Measurements from ENCODE around the gene HMGN3. TPM values are rescaled to one million over a fixed set of nuclear protein-coding genes. Genes with fewer than 3 reads are reported as not detected.

The HMGN3 gene
- total RNA-seq, 1 experiment from 2014 or later, result 113 TPM

DNA sequence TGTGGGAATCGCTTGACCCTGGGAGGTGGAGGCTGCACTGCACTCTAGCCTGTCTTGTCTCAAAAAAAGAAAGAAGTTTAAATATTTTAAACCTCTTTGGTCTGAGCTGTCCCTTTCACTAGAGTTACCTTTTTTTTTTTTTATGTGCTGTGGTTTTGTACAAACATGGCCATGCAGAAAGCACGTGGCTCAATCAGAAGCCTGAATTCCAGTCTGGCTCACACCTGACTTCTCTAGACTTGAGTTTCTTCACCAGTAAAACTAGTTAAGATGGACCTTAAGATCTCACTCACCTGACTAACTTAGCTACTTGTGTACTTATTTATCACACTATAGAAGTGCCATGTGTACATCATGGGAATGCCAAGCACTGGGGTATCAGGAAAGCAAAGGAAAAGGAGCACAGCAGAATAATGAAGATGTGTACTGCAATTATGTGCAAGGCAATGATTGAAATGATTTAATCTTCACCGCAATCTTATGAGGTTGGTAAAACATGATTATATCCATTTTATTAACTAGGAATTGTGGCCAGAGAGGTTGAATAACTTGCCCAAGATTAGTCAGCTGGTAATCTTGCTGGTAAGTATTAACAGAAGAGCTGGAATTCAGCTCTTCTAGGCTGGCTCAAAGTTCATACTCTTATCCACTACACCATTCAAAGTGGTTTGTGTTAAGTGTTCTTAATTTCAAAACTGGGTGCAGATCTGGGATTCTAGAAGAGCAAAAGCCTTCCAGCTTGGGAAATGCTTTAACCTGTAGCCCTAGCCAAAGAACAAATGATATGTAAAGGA is 10.7 kb downstream of the HMGN3 start:
- intact Hi-C loops (cut with micrococcal nuclease), result no loop called here
- DNase-seq (no peak), ATAC-seq (no peak)
- ChIA-PET CTCF (no interaction called here), POLR2A (ENCODE audit: unreplicated experiment) (no interaction called here)
- Histone ChIP-seq H3K79me2 (ENCODE audit: low read length) (peaks cover 68% of the 10 kb centered on the region), H3K4me2 (ENCODE audit: low read length) (no peak overlapping the region), H3K4me3 (ENCODE audit: low read length) (no peak overlapping the region), H3K9ac (ENCODE audit: low read length) (no peak overlapping the region), H4K20me1 (ENCODE audit: low read length) (peaks cover 3% of the 10 kb centered on the region; the same call in 1 of the 2 replicates), H3K9me2 (replicated peaks; ENCODE audit: low read length) (no peaks in the 10 kb centered on the region), H3K36me3 (ENCODE audit: low read depth, low read length) (no peaks in the 10 kb centered on the region), H3K4me1 (ENCODE audit: insufficient read depth, low read length) (no peaks in the 10 kb centered on the region), H3K9me3 (ENCODE audit: low read length) (no peaks in the 10 kb centered on the region), H2AFZ (ENCODE audit: low read length) (no peak overlapping the region), H3K27ac (ENCODE audit: low read length) (no peak overlapping the region), H3F3A (ENCODE audit: low read length, unreplicated experiment) (no peaks in the 10 kb centered on the region), H3K27me3 (ENCODE audit: low read length) (no peaks in the 10 kb centered on the region)
- BruUV-seq (replicated peaks), result no TSS peak
- TF ChIP-seq EZH2phosphoT487 (IDR thresholded peaks at IDR 0.05; ENCODE audit: borderline replicate concordance, low read length) (no peak), EZH2 (IDR thresholded peaks at IDR 0.05; ENCODE audit: low read length, unreplicated experiment) (no peak)
- TF ChIP-seq, protein P1, sequence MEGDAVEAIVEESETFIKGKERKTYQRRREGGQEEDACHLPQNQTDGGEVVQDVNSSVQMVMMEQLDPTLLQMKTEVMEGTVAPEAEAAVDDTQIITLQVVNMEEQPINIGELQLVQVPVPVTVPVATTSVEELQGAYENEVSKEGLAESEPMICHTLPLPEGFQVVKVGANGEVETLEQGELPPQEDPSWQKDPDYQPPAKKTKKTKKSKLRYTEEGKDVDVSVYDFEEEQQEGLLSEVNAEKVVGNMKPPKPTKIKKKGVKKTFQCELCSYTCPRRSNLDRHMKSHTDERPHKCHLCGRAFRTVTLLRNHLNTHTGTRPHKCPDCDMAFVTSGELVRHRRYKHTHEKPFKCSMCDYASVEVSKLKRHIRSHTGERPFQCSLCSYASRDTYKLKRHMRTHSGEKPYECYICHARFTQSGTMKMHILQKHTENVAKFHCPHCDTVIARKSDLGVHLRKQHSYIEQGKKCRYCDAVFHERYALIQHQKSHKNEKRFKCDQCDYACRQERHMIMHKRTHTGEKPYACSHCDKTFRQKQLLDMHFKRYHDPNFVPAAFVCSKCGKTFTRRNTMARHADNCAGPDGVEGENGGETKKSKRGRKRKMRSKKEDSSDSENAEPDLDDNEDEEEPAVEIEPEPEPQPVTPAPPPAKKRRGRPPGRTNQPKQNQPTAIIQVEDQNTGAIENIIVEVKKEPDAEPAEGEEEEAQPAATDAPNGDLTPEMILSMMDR (conservative IDR thresholded peaks at IDR 0.05; ENCODE audit: low read depth, low read length), result no peak

DNA sequence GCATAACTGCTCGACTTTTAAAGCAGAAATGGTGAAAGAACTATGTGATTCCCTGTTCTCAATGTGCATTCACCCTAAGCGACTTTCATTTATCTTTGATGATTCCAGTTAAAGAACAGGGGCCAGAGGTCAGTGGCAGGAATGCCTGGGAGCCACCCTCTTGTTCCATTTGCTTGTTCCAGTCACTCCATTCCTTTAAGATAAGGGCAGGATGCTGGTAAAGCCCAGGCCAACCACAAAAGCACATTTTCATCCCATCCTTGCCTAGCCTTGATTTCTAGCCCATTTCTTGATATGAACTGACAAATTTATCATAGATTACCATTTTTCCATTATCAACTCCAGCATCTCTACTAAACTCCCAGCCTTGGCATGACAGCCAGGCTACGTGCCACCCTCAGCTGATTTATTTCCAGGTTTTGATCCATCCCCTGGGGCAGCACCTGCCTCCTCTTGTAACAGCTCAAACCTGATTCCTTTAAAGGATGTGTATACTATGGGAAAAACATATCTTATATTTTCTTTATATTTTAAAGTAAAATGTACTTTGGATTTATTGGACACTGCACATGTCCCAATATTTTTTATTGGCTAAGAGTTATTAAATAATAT is 19.2 kb downstream of the HMGN3 start:
- no peak for DNase-seq
- Histone ChIP-seq H3K27me3 (ENCODE audit: low read length) (no peaks in the 10 kb centered on the region), H2AFZ (ENCODE audit: low read length) (no peak overlapping the region), H3K4me3 (ENCODE audit: low read length) (no peak overlapping the region), H3K9ac (ENCODE audit: low read length) (no peak overlapping the region), H4K20me1 (ENCODE audit: low read length) (peaks cover 4% of the 10 kb centered on the region; the same call in 1 of the 2 replicates), H3K4me1 (ENCODE audit: insufficient read depth, low read length) (no peaks in the 10 kb centered on the region), H3K36me3 (ENCODE audit: low read depth, low read length) (0 out of 2 replicates have a peak, but pooled peaks cover 3% of the 10 kb centered on the region), H3K4me2 (ENCODE audit: low read length) (no peak overlapping the region), H3K27ac (ENCODE audit: low read length) (no peak overlapping the region), H3K9me2 (replicated peaks; ENCODE audit: low read length) (no peaks in the 10 kb centered on the region), H3K79me2 (ENCODE audit: low read length) (peaks cover 28% of the 10 kb centered on the region), H3F3A (ENCODE audit: low read length, unreplicated experiment) (no peaks in the 10 kb centered on the region), H3K9me3 (ENCODE audit: low read length) (no peaks in the 10 kb centered on the region)
- no peak for ATAC-seq
- intact Hi-C loops (cut with micrococcal nuclease), result no loop called here
- CTCF ChIA-PET, result no interaction called here
- POLR2A ChIA-PET (ENCODE audit: unreplicated experiment), result no interaction called here
- TF ChIP-seq EZH2phosphoT487 (IDR thresholded peaks at IDR 0.05; ENCODE audit: borderline replicate concordance, low read length) (no peak), EZH2 (IDR thresholded peaks at IDR 0.05; ENCODE audit: low read length, unreplicated experiment) (no peak)
- TF ChIP-seq, protein P1 (conservative IDR thresholded peaks at IDR 0.05; ENCODE audit: low read depth, low read length), result no peak
- no TSS peak for BruUV-seq (replicated peaks)

DNA sequence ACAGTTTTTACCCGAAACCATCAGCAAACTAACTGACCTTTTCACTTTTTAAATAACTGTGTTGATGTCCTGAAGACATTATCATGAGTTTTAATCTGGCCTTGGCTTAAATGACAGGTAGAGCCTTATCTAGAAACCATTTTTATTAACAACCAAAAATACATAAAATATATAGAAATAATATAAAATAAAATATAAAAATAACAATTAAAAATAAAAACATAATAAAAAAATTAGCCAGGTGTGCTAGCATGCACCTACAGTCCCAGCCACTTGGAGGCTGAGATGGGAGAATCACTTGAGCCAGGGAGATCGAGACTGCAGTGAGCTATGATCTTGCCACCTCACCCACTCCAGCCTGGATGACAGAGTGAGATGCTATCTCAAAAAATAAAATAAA is 21.6 kb downstream of the HMGN3 start:
- intact Hi-C loops (cut with micrococcal nuclease), result no loop called here
- DNase-seq, result no peak

More for the DNA sequence above, 21.6 kb downstream of the HMGN3 start:
- H4K20me1 ChIP-seq (ENCODE audit: low read length), result no peaks in the 10 kb centered on the region
- BruUV-seq (replicated peaks), result no TSS peak
- ChIA-PET POLR2A (ENCODE audit: unreplicated experiment) (no interaction called here), CTCF (no interaction called here)
- H3K27ac ChIP-seq (ENCODE audit: low read length), result no peak overlapping the region
- TF ChIP-seq EZH2phosphoT487 (IDR thresholded peaks at IDR 0.05; ENCODE audit: borderline replicate concordance, low read length), result no peak
- TF ChIP-seq EZH2 (IDR thresholded peaks at IDR 0.05; ENCODE audit: low read length, unreplicated experiment), result no peak
- TF ChIP-seq, protein P1 (conservative IDR thresholded peaks at IDR 0.05; ENCODE audit: low read depth, low read length), result no peak
- no peak overlapping the region for H3K4me3 ChIP-seq (ENCODE audit: low read length)
- H3K9me2 ChIP-seq (replicated peaks; ENCODE audit: low read length), result no peaks in the 10 kb centered on the region
- H3K4me1 ChIP-seq (ENCODE audit: insufficient read depth, low read length), result no peaks in the 10 kb centered on the region
- peaks cover 11% of the 10 kb centered on the region for H3K79me2 ChIP-seq (ENCODE audit: low read length)
- H2AFZ ChIP-seq (ENCODE audit: low read length), result no peak overlapping the region
- H3K9ac ChIP-seq (ENCODE audit: low read length), result no peak overlapping the region
- H3K27me3 ChIP-seq (ENCODE audit: low read length), result no peaks in the 10 kb centered on the region
- H3K36me3 ChIP-seq (ENCODE audit: low read depth, low read length), result 0 out of 2 replicates have a peak, but pooled peaks cover 3% of the 10 kb centered on the region
- no peak overlapping the region for H3K4me2 ChIP-seq (ENCODE audit: low read length)
- no peaks in the 10 kb centered on the region for H3K9me3 ChIP-seq (ENCODE audit: low read length)
- no peak for ATAC-seq
- no peaks in the 10 kb centered on the region for H3F3A ChIP-seq (ENCODE audit: low read length, unreplicated experiment)
